ENCODE results near the gene CLIP1.

DNA sequence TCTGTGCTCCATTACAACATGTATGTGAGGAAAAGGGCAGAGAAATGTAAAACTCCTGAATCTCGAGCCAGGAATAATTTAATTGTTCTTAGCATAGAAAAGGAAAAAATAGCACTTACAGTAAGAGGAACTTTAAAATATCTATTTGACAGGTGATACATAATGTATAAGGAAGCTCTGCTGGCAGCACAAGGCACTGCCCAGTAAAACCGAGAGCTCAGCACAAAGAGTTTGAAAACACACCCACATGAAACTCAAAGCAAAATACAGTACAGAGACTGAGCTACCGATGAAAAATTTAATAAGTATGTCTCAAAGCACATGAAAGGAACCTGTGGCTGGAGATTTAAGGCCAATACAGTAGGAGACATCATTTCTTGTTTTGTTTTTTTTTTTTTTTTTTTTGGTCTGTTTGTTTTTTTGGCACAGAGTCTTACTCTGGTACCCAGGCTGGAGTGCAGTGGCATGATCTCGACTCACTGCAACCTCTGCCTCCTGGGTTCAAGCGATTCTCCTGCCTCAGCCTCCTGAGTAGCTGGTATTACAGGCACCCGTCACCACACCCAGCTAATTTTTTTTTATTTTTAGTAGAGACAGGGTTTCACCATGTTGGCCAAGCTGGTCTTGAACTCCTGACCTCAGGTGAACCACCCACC lies 19.2 kb downstream of the CLIP1 start:
- TF ChIP-seq FOXP4 (CRISPR knock-in tag; IDR thresholded peaks at IDR 0.05): no peak
- TF ChIP-seq, protein P1, sequence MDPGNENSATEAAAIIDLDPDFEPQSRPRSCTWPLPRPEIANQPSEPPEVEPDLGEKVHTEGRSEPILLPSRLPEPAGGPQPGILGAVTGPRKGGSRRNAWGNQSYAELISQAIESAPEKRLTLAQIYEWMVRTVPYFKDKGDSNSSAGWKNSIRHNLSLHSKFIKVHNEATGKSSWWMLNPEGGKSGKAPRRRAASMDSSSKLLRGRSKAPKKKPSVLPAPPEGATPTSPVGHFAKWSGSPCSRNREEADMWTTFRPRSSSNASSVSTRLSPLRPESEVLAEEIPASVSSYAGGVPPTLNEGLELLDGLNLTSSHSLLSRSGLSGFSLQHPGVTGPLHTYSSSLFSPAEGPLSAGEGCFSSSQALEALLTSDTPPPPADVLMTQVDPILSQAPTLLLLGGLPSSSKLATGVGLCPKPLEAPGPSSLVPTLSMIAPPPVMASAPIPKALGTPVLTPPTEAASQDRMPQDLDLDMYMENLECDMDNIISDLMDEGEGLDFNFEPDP (CRISPR knock-in tag; conservative IDR thresholded peaks at IDR 0.05): no peak
- no peak for TF ChIP-seq HDAC6 (IDR thresholded peaks at IDR 0.05; ENCODE audit: low read depth, low read length)
- no peak for TF ChIP-seq ZNF331 (CRISPR knock-in tag; IDR thresholded peaks at IDR 0.05)
- TF ChIP-seq ZNF510 (CRISPR knock-in tag; IDR thresholded peaks at IDR 0.05; ENCODE audit: low read depth): no peak
- TF ChIP-seq, protein P2, sequence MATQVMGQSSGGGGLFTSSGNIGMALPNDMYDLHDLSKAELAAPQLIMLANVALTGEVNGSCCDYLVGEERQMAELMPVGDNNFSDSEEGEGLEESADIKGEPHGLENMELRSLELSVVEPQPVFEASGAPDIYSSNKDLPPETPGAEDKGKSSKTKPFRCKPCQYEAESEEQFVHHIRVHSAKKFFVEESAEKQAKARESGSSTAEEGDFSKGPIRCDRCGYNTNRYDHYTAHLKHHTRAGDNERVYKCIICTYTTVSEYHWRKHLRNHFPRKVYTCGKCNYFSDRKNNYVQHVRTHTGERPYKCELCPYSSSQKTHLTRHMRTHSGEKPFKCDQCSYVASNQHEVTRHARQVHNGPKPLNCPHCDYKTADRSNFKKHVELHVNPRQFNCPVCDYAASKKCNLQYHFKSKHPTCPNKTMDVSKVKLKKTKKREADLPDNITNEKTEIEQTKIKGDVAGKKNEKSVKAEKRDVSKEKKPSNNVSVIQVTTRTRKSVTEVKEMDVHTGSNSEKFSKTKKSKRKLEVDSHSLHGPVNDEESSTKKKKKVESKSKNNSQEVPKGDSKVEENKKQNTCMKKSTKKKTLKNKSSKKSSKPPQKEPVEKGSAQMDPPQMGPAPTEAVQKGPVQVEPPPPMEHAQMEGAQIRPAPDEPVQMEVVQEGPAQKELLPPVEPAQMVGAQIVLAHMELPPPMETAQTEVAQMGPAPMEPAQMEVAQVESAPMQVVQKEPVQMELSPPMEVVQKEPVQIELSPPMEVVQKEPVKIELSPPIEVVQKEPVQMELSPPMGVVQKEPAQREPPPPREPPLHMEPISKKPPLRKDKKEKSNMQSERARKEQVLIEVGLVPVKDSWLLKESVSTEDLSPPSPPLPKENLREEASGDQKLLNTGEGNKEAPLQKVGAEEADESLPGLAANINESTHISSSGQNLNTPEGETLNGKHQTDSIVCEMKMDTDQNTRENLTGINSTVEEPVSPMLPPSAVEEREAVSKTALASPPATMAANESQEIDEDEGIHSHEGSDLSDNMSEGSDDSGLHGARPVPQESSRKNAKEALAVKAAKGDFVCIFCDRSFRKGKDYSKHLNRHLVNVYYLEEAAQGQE (IDR thresholded peaks at IDR 0.05; ENCODE audit: borderline replicate concordance in 1 of 2, low read depth in 1 of 2, low read length in 2 of 2): no peak
- no peak for TF ChIP-seq BHLHE40 (IDR thresholded peaks at IDR 0.05; ENCODE audit: low read length)
- no peak for TF ChIP-seq POLR2A (IDR thresholded peaks at IDR 0.05; ENCODE audit: insufficient read depth in 1 of 2, low read depth in 2 of 2, low read length in 2 of 2)
- no peak for TF ChIP-seq ZC3H4 (CRISPR knock-in tag; IDR thresholded peaks at IDR 0.05; ENCODE audit: borderline replicate concordance)
